HUDEP-2 (cell line): ENCODE results near the gene PDCD4.
"Not testable (repeated sequence)": the region's sequence is repeated elsewhere in the genome, so short reads cannot be mapped to it uniquely, and the experiment has no call there.

Source experiments
- DNase-seq, 76 experiments: peaks; one replicate each; lab custom pipeline; 2025; ENCODE audit not compliant: unreplicated experiment in 76 of 76; lab: John Stamatoyannopoulos, UW

The PDCD4 gene

GRCh38 chr10:110880012-110880411 lies 8.3 kb downstream of the PDCD4 start:
- no peak for DNase-seq

- DNase-seq, result no peak
Measured at GRCh38 chr10:110881247-110881646, 9.5 kb downstream of the PDCD4 start.

GRCh38 chr10:110881905-110882304 lies 10.2 kb downstream of the PDCD4 start:
- DNase-seq, result no peak

GRCh38 chr10:110883924-110884323 lies 12.2 kb downstream of the PDCD4 start:
- no peak for DNase-seq

GRCh38 chr10:110885932-110886674 lies 14.4 kb downstream of the PDCD4 start:
- DNase-seq, result no peak

- no peak for DNase-seq
Measured at GRCh38 chr10:110887560-110887959, 15.8 kb downstream of the PDCD4 start.

GRCh38 chr10:110892602-110893288 lies 21.0 kb downstream of the PDCD4 start:
- no peak for DNase-seq

- DNase-seq, result peak in 33 of 76 experiments; percentile 8 to 70 (median 38)
Measured at GRCh38 chr10:110893559-110894179, 21.9 kb downstream of the PDCD4 start.

GRCh38 chr10:110897184-110897583 lies 25.5 kb downstream of the PDCD4 start:
- DNase-seq, result no peak

- no peak for DNase-seq
Measured at GRCh38 chr10:110898391-110898790, 26.7 kb downstream of the PDCD4 start.

GRCh38 chr10:110900983-110901382 lies 29.3 kb downstream of the PDCD4 start:
- DNase-seq, result no peak

- DNase-seq, result no peak
Measured at GRCh38 chr10:110901954-110902819, 30.5 kb downstream of the PDCD4 start.

GRCh38 chr10:110903280-110904278 lies 31.9 kb downstream of the PDCD4 start:
- no peak for DNase-seq

- DNase-seq, result no peak
Measured at GRCh38 chr10:110910138-110910537, 38.4 kb downstream of the PDCD4 start.

- DNase-seq, result no peak
Measured at GRCh38 chr10:110912374-110912773, 40.6 kb downstream of the PDCD4 start.

- no peak for DNase-seq
Measured at GRCh38 chr10:110914431-110914830, 42.7 kb downstream of the PDCD4 start.

GRCh38 chr10:110915035-110915434 lies 43.3 kb downstream of the PDCD4 start:
- no peak for DNase-seq

- not testable (repeated sequence) for DNase-seq
Measured at GRCh38 chr10:110915600-110915999, 43.9 kb downstream of the PDCD4 start.

GRCh38 chr10:110916554-110917346 lies 45.0 kb downstream of the PDCD4 start:
- DNase-seq, result no peak
